Measurements from ENCODE around the gene FOLR1.

GRCh38 chr11:72238492-72239312 is 46.8 kb downstream of the FOLR1 start:
- TF ChIP-seq, protein P1, sequence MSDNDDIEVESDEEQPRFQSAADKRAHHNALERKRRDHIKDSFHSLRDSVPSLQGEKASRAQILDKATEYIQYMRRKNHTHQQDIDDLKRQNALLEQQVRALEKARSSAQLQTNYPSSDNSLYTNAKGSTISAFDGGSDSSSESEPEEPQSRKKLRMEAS (CRISPR knock-in tag; IDR thresholded peaks at IDR 0.05) = no peak
- no peak for TF ChIP-seq TEAD4 (IDR thresholded peaks at IDR 0.05; ENCODE audit: low read length)
- TF ChIP-seq TEAD4 (CRISPR knock-in tag; IDR thresholded peaks at IDR 0.05; ENCODE audit: borderline replicate concordance) = no peak
- TF ChIP-seq, protein P2, sequence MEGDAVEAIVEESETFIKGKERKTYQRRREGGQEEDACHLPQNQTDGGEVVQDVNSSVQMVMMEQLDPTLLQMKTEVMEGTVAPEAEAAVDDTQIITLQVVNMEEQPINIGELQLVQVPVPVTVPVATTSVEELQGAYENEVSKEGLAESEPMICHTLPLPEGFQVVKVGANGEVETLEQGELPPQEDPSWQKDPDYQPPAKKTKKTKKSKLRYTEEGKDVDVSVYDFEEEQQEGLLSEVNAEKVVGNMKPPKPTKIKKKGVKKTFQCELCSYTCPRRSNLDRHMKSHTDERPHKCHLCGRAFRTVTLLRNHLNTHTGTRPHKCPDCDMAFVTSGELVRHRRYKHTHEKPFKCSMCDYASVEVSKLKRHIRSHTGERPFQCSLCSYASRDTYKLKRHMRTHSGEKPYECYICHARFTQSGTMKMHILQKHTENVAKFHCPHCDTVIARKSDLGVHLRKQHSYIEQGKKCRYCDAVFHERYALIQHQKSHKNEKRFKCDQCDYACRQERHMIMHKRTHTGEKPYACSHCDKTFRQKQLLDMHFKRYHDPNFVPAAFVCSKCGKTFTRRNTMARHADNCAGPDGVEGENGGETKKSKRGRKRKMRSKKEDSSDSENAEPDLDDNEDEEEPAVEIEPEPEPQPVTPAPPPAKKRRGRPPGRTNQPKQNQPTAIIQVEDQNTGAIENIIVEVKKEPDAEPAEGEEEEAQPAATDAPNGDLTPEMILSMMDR (IDR thresholded peaks at IDR 0.05 in 2 of 3, conservative IDR thresholded peaks at IDR 0.05 in 1 of 3; ENCODE audit: insufficient read depth in 2 of 3, low read depth in 1 of 3, low read length in 3 of 3) = no peak
- no peak for TF ChIP-seq RHOXF2B (CRISPR knock-in tag; conservative IDR thresholded peaks at IDR 0.05)
- no peak for TF ChIP-seq RNF2 (IDR thresholded peaks at IDR 0.05)

Data from K562 (cell line).